Peyer's patch (tissue), 4 donors: ENCODE data around the gene C4A.

ENCODE experiments used
- POLR2A ChIP-seq, 2 donors: fragments of 450-650 bp; IDR thresholded peaks; one replicate each; pipeline ENCODE4 v1.5.1; 2017; ENCODE audit warnings: antibody characterized with exemption in 2 of 2, mild to moderate bottlenecking in 2 of 2, moderate library complexity in 2 of 2
- TF ChIP-seq, protein P1 (sequence below), 6 experiments: fragments of 450-650 bp in 4 of 6; fragments of 200-600 bp in 2 of 6; sonication (generic) in 1 of 6; IDR thresholded peaks; one replicate each; pipeline ENCODE4 v1.5.1; 2017 to 2019; ENCODE audit warnings: antibody characterized with exemption in 6 of 6, mild to moderate bottlenecking in 3 of 6, moderate library complexity in 1 of 6

DNA sequence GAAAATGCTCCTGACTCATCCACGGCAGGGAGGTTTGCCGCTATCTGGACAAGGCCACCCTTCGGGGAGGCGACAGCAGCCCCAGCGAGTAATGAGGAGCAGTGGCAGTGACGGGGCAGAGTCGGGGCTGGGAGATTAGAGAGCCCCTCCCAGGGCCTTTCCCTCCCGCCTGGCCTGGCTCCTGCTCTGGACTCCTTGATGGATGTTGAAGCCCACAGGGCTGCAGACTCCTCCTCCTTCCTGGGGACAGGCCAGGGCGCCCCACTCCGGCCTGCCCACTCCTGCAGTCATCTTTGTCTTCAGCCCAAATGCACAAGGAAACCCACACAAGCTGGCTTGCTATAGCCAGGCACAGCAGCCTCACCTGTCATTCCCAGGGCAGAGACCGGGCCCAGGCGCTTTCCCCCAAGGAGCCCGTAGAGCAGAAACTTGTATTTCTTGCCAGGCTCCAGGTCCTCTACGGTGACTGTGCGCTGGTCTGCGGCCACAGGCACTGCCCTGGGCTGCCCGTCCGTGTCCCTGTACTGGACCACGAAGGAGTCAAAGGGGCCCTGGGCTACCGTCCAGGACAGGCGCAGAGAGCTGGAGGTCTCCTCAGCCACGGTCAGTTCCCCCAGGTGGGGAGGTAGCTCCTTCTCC, 64.1 kb downstream of the C4A start:
- TF ChIP-seq, protein P1, sequence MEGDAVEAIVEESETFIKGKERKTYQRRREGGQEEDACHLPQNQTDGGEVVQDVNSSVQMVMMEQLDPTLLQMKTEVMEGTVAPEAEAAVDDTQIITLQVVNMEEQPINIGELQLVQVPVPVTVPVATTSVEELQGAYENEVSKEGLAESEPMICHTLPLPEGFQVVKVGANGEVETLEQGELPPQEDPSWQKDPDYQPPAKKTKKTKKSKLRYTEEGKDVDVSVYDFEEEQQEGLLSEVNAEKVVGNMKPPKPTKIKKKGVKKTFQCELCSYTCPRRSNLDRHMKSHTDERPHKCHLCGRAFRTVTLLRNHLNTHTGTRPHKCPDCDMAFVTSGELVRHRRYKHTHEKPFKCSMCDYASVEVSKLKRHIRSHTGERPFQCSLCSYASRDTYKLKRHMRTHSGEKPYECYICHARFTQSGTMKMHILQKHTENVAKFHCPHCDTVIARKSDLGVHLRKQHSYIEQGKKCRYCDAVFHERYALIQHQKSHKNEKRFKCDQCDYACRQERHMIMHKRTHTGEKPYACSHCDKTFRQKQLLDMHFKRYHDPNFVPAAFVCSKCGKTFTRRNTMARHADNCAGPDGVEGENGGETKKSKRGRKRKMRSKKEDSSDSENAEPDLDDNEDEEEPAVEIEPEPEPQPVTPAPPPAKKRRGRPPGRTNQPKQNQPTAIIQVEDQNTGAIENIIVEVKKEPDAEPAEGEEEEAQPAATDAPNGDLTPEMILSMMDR (IDR thresholded peaks at IDR 0.05) = no peak
- no peak for TF ChIP-seq POLR2A (IDR thresholded peaks at IDR 0.05)
